ENCODE measurements around the gene EIF2A.

Gene EIF2A

GRCh38 chr3:150605998-150606641 lies 59.5 kb downstream of the EIF2A start:
- Histone ChIP-seq H3K4me3 (ENCODE audit: insufficient read depth, low read length, poor library complexity, severe bottlenecking) (peak overlapping the region; percentile 99), H3K79me2 (ENCODE audit: insufficient read depth, low read length) (peaks cover 94% of the 10 kb centered on the region), H3K27ac (ENCODE audit: low read depth, low read length) (peak overlapping the region; percentile 92), H3F3A (ENCODE audit: insufficient read depth) (peaks cover 35% of the 10 kb centered on the region), H4K20me1 (ENCODE audit: low read depth, low read length) (peaks cover 39% of the 10 kb centered on the region), H3K9ac (ENCODE audit: low read length) (peak overlapping the region; percentile 81), H3K9me3 (ENCODE audit: insufficient read depth, low read length) (no peaks in the 10 kb centered on the region), H2AFZ (ENCODE audit: low read depth, low read length, severe bottlenecking) (no peak overlapping the region), H3K36me3 (ENCODE audit: low read length) (peaks cover 21% of the 10 kb centered on the region), H3K4me2 (ENCODE audit: low read depth, low read length, poor library complexity, severe bottlenecking) (peak overlapping the region; percentile 98), H3K27me3 (ENCODE audit: low read length) (no peaks in the 10 kb centered on the region), H3K9me2 (replicated peaks; ENCODE audit: insufficient read depth, low read length) (no peaks in the 10 kb centered on the region)
- TF ChIP-seq CTCF (IDR thresholded peaks at IDR 0.05; ENCODE audit: insufficient read depth, low read length, poor library complexity, severe bottlenecking) = no peak
- no peak for TF ChIP-seq EZH2phosphoT487 (conservative IDR thresholded peaks at IDR 0.05; ENCODE audit: low read length)

- Histone ChIP-seq H4K20me1 (ENCODE audit: low read depth, low read length) (peaks cover 42% of the 10 kb centered on the region), H3K4me3 (ENCODE audit: insufficient read depth, low read length, poor library complexity, severe bottlenecking) (peak overlapping the region; percentile 99), H3K9me3 (ENCODE audit: insufficient read depth, low read length) (no peaks in the 10 kb centered on the region), H3K4me2 (ENCODE audit: low read depth, low read length, poor library complexity, severe bottlenecking) (peak overlapping the region; percentile 98), H3K9ac (ENCODE audit: low read length) (peak overlapping the region; percentile 20), H3K79me2 (ENCODE audit: insufficient read depth, low read length) (peaks cover 97% of the 10 kb centered on the region), H3K27ac (ENCODE audit: low read depth, low read length) (peak overlapping the region; percentile 92), H3K36me3 (ENCODE audit: low read length) (peaks cover 29% of the 10 kb centered on the region), H3K9me2 (replicated peaks; ENCODE audit: insufficient read depth, low read length) (no peaks in the 10 kb centered on the region), H2AFZ (ENCODE audit: low read depth, low read length, severe bottlenecking) (no peak overlapping the region), H3F3A (ENCODE audit: insufficient read depth) (peaks cover 35% of the 10 kb centered on the region), H3K27me3 (ENCODE audit: low read length) (no peaks in the 10 kb centered on the region)
- no peak for TF ChIP-seq CTCF (IDR thresholded peaks at IDR 0.05; ENCODE audit: insufficient read depth, low read length, poor library complexity, severe bottlenecking)
- no peak for TF ChIP-seq EZH2phosphoT487 (conservative IDR thresholded peaks at IDR 0.05; ENCODE audit: low read length)
These were observed 60.9 kb downstream of the EIF2A start for GRCh38 chr3:150607267-150608065.

- Histone ChIP-seq H3K79me2 (ENCODE audit: insufficient read depth, low read length) (peaks cover 96% of the 10 kb centered on the region), H3K9ac (ENCODE audit: low read length) (no peak overlapping the region), H3K4me2 (ENCODE audit: low read depth, low read length, poor library complexity, severe bottlenecking) (peak overlapping the region; percentile 98), H4K20me1 (ENCODE audit: low read depth, low read length) (peaks cover 57% of the 10 kb centered on the region), H2AFZ (ENCODE audit: low read depth, low read length, severe bottlenecking) (no peak overlapping the region), H3K9me3 (ENCODE audit: insufficient read depth, low read length) (no peaks in the 10 kb centered on the region), H3K4me3 (ENCODE audit: insufficient read depth, low read length, poor library complexity, severe bottlenecking) (no peak overlapping the region), H3K27ac (ENCODE audit: low read depth, low read length) (no peak overlapping the region), H3F3A (ENCODE audit: insufficient read depth) (peaks cover 25% of the 10 kb centered on the region), H3K36me3 (ENCODE audit: low read length) (peaks cover 43% of the 10 kb centered on the region), H3K27me3 (ENCODE audit: low read length) (no peaks in the 10 kb centered on the region), H3K9me2 (replicated peaks; ENCODE audit: insufficient read depth, low read length) (no peaks in the 10 kb centered on the region)
- no peak for TF ChIP-seq EZH2phosphoT487 (conservative IDR thresholded peaks at IDR 0.05; ENCODE audit: low read length)
- no peak for TF ChIP-seq CTCF (IDR thresholded peaks at IDR 0.05; ENCODE audit: insufficient read depth, low read length, poor library complexity, severe bottlenecking)
These were observed 63.4 kb downstream of the EIF2A start for GRCh38 chr3:150609988-150610387.
